CD14-positive monocyte (primary cell): ENCODE measurements around the gene CARD19. TPM values are rescaled to one million over a fixed set of nuclear protein-coding genes. Genes with fewer than 3 reads are reported as not detected.

Experiments
- DNase-seq, 3 donors: peaks; one replicate each; pipeline ENCODE4 v3.0.0-alpha.2; 2011 to 2022
- H2AFZ ChIP-seq: 2 replicates; pipeline ENCODE4 v1.6.0; 2012; ENCODE audit warnings: mild to moderate bottlenecking, low read depth, low read length, inconsistent platforms; ENCODE audit not compliant: insufficient read depth, poor library complexity, severe bottlenecking
- H3K27ac ChIP-seq, 2 donors: 1 replicate in 1 of 2; 2 replicates in 1 of 2; pipeline ENCODE4 v1.5.1; 2012 to 2013; ENCODE audit warnings: low read length in 2 of 2, control low read depth in 1 of 2, inconsistent platforms in 1 of 2, low read depth in 1 of 2, mild to moderate bottlenecking in 1 of 2
- H3K27me3 ChIP-seq, 2 donors: one replicate each; pipeline versions ENCODE4 v1.6.0 to v1.6.1; 2011 to 2013; ENCODE audit warnings: low read length in 2 of 2; ENCODE audit not compliant: control insufficient read depth in 2 of 2, insufficient read depth in 2 of 2
- H3K36me3 ChIP-seq, 2 donors: replicated peaks in 1 of 2; 1 replicate in 1 of 2; 2 replicates in 1 of 2; pipeline versions ENCODE4 v1.5.1 to v1.6.1; 2012 to 2013; ENCODE audit warnings: low read length in 2 of 2, control low read depth in 1 of 2, inconsistent platforms in 1 of 2, mild to moderate bottlenecking in 1 of 2; ENCODE audit not compliant: insufficient read depth in 2 of 2, control insufficient read depth in 1 of 2
- H3K4me1 ChIP-seq, 2 donors: 1 replicate in 1 of 2; 2 replicates in 1 of 2; pipeline versions ENCODE4 v1.5.1 to v1.6.1; 2012 to 2013; ENCODE audit warnings: low read length in 2 of 2, control low read depth in 1 of 2, inconsistent platforms in 1 of 2, mild to moderate bottlenecking in 1 of 2, moderate library complexity in 1 of 2; ENCODE audit not compliant: insufficient read depth in 2 of 2, control insufficient read depth in 1 of 2
- H3K4me2 ChIP-seq: replicated peaks from 2 replicates; pipeline ENCODE3; 2012; ENCODE audit warnings: low read length, moderate library complexity, mild to moderate bottlenecking; ENCODE audit not compliant: poor library complexity, severe bottlenecking; ENCODE audit errors: extremely low read depth
- H3K4me3 ChIP-seq, 3 experiments: fragments of 200-600 bp in 1 of 3; sonication (generic) in 1 of 3; replicated peaks in 1 of 3; 1 replicate in 2 of 3; 2 replicates in 1 of 3; pipeline ENCODE4 v1.5.1; 2011 to 2013; ENCODE audit warnings: low read length in 3 of 3, mild to moderate bottlenecking in 3 of 3, control low read depth in 2 of 3, low read depth in 2 of 3, inconsistent platforms in 1 of 3, moderate library complexity in 1 of 3
- H3K79me2 ChIP-seq: 2 replicates; pipeline ENCODE4 v1.6.0; 2012; ENCODE audit warnings: mild to moderate bottlenecking, control low read depth, inconsistent platforms, low read length, moderate library complexity; ENCODE audit not compliant: insufficient read depth
- H3K9ac ChIP-seq: 2 replicates; pipeline ENCODE4 v1.6.0; 2017; ENCODE audit warnings: low read length, mild to moderate bottlenecking; ENCODE audit not compliant: insufficient read depth, poor library complexity, severe bottlenecking
- H3K9me3 ChIP-seq, 2 donors: replicated peaks in 1 of 2; 1 replicate in 1 of 2; 2 replicates in 1 of 2; pipeline versions ENCODE4 v1.5.1 to v1.6.1; 2012 to 2013; ENCODE audit warnings: low read length in 2 of 2, control low read depth in 1 of 2; ENCODE audit not compliant: control insufficient read depth in 1 of 2, insufficient read depth in 1 of 2
- H4K20me1 ChIP-seq: 2 replicates; pipeline ENCODE4 v1.6.0; 2012; ENCODE audit warnings: mild to moderate bottlenecking, low read length, control low read depth, moderate library complexity; ENCODE audit not compliant: insufficient read depth
- H3K27ac Mint-ChIP-seq, 7 donors: one replicate each; pipeline ENCODE4 v1.8.0; 2020; ENCODE audit warnings: mild to moderate bottlenecking in 7 of 7, mixed read lengths in 7 of 7, moderate library complexity in 6 of 7, inconsistent platforms in 2 of 7
- H3K27me3 Mint-ChIP-seq, 3 donors: one replicate each; pipeline ENCODE4 v1.8.0; 2021 to 2022; ENCODE audit warnings: low read depth in 3 of 3, mild to moderate bottlenecking in 3 of 3, mixed read lengths in 3 of 3, moderate library complexity in 3 of 3, inconsistent platforms in 1 of 3
- H3K36me3 Mint-ChIP-seq, 2 donors: one replicate each; pipeline ENCODE4 v1.8.0; 2020; ENCODE audit warnings: mixed read lengths in 2 of 2, inconsistent platforms in 1 of 2, mild to moderate bottlenecking in 1 of 2
- H3K4me1 Mint-ChIP-seq: one replicate; pipeline ENCODE4 v1.8.0; 2020; ENCODE audit warnings: mild to moderate bottlenecking, mixed read lengths
- H3K4me3 Mint-ChIP-seq, 2 donors: one replicate each; pipeline ENCODE4 v1.8.0; 2020; ENCODE audit warnings: mild to moderate bottlenecking in 2 of 2, mixed read lengths in 2 of 2, moderate library complexity in 1 of 2
- H3K9me3 Mint-ChIP-seq, 7 donors: one replicate each; pipeline ENCODE4 v1.8.0; 2020 to 2022; ENCODE audit warnings: mixed read lengths in 7 of 7, mild to moderate bottlenecking in 6 of 7, moderate library complexity in 6 of 7, inconsistent platforms in 2 of 7
- WGBS: methylation state at CpG from one replicate; pipeline ENCODE4 v1.1.5; 2013; ENCODE audit warnings: missing lambda C conversion rate; ENCODE audit not compliant: insufficient coverage; 5-methylcytosine and 5-hydroxymethylcytosine counted together
- intact Hi-C, 2 donors: fragments of 100-400 bp; cut with micrococcal nuclease; formaldehyde crosslinking; loops; one replicate each; pipeline versions ENCODE4 v1.15.0 to v1.15.1; 2023
- polyA plus RNA-seq, 3 donors: library from polyadenylated mRNA; depleted of rRNA in 1 of 3; unstranded in 2 of 3; stranded (reverse) in 1 of 3; fragments of 300-500 nt in 2 of 3; fragments of >200 nt in 1 of 3; fragmentation: Illumina TruSeq in 2 of 3; gene quantifications; 1 replicate in 2 of 3; 2 replicates in 1 of 3; pipeline ENCODE4 v1.2.3, GENCODE V29; 2012 to 2021
- TF ChIP-seq, protein P1 (sequence below): fragments of 200-600 bp; IDR thresholded peaks from one replicate; pipeline ENCODE4 v1.8.0; 2022; ENCODE audit warnings: antibody characterized with exemption, mild to moderate bottlenecking

The CARD19 gene
- polyA plus RNA-seq, 3 donors = 130 to 506 (median 137) TPM

DNA sequence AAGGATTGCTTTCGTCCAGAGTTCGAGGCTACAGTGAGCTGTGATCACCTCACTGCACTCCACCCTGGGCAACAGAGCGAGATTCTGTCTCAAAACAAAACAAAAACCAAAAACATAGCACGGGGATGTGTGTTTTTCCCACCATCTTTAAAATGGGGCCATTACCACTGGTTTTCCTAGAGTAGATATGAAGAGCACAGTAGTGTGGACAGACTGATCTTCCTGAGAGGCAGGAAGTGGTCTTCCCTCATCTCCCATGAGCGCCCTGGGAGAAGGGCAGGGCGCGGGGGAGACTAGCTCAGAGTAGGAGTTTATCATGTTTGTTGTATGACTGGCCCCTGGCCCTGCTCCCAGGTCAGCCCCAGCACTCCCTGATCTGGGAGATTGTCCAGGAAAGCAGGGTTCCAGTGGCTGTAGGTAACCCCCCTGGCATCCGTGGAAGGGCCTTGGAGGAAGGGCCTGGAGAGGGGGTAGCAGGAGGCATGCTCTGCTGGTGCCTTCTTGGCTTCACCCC lies 35.2 kb upstream of the CARD19 start:
- peaks cover 0 to 3% (median 0%) of the 10 kb centered on the region in 7 donors for H3K9me3 Mint-ChIP-seq
- peak overlapping the region in 1 of 7 donors; percentile 78 for H3K27ac Mint-ChIP-seq
- H3K27ac ChIP-seq = no peak overlapping the region
- H3K9me3 ChIP-seq = no peaks in the 10 kb centered on the region
- TF ChIP-seq, protein P1, sequence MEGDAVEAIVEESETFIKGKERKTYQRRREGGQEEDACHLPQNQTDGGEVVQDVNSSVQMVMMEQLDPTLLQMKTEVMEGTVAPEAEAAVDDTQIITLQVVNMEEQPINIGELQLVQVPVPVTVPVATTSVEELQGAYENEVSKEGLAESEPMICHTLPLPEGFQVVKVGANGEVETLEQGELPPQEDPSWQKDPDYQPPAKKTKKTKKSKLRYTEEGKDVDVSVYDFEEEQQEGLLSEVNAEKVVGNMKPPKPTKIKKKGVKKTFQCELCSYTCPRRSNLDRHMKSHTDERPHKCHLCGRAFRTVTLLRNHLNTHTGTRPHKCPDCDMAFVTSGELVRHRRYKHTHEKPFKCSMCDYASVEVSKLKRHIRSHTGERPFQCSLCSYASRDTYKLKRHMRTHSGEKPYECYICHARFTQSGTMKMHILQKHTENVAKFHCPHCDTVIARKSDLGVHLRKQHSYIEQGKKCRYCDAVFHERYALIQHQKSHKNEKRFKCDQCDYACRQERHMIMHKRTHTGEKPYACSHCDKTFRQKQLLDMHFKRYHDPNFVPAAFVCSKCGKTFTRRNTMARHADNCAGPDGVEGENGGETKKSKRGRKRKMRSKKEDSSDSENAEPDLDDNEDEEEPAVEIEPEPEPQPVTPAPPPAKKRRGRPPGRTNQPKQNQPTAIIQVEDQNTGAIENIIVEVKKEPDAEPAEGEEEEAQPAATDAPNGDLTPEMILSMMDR = no peak
- peak overlapping the region in 1 of 3 experiments; percentile 77 for H3K4me3 ChIP-seq
- H3K27me3 Mint-ChIP-seq = peaks cover 3 to 8% (median 4%) of the 10 kb centered on the region in 3 donors
- no peak overlapping the region for H3K4me3 Mint-ChIP-seq
- no peak overlapping the region for H2AFZ ChIP-seq
- no peaks in the 10 kb centered on the region for H4K20me1 ChIP-seq
- intact Hi-C loops = no loop called here
- H3K27me3 ChIP-seq = no peaks in the 10 kb centered on the region
- no peak overlapping the region for H3K4me2 ChIP-seq
- no peak for DNase-seq
- peaks cover 38% of the 10 kb centered on the region for H3K79me2 ChIP-seq
- H3K9ac ChIP-seq = no peak overlapping the region
- peaks cover 46 to 73% of the 10 kb centered on the region in 2 donors for H3K4me1 ChIP-seq
- peaks cover 8 to 12% of the 10 kb centered on the region in 2 donors for H3K36me3 Mint-ChIP-seq
- no peaks in the 10 kb centered on the region for H3K36me3 ChIP-seq
- WGBS = 50% methylated on average over 1 of the region's 8 CpGs
- peaks cover 69% of the 10 kb centered on the region for H3K4me1 Mint-ChIP-seq

DNA sequence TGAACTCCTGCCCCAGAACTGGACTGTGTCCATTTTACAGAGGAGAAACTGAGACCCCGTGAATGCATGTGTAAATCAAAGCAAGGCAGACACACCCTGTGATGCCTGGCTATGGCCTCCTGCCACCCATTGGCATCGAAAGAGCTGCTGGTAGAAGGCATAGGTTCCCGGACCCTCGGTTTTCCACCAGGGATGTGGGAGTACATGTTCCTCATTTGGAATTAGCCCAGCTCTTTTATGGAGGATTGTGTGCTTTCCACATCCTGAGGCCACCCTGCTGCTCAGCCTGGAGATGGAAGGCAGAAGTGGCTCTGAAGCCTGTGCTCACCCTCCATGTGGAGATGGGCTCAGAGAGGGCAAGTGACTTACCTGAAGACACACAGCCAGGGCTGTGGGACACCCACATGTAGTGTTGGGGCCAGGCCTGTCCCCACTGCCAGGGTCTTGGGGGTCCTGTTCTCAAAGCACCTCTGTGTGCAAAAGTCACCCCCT lies 34.7 kb upstream of the CARD19 start:
- Histone ChIP-seq H3K4me2 (no peak overlapping the region), H2AFZ (no peak overlapping the region), H3K9ac (no peak overlapping the region), H4K20me1 (no peaks in the 10 kb centered on the region), H3K79me2 (peaks cover 40% of the 10 kb centered on the region), H3K27ac (no peak overlapping the region), H3K4me1 (peaks cover 48 to 74% of the 10 kb centered on the region in 2 donors), H3K27me3 (no peaks in the 10 kb centered on the region), H3K9me3 (no peaks in the 10 kb centered on the region), H3K36me3 (no peaks in the 10 kb centered on the region), H3K4me3 (no peak overlapping the region)
- Mint-ChIP-seq H3K4me1 (peaks cover 68% of the 10 kb centered on the region), H3K27ac (peak overlapping the region in 2 of 7 donors; percentile 30 to 60), H3K4me3 (no peak overlapping the region), H3K9me3 (peaks cover 0 to 3% (median 0%) of the 10 kb centered on the region in 7 donors), H3K36me3 (peaks cover 11 to 12% of the 10 kb centered on the region in 2 donors), H3K27me3 (peaks cover 3 to 8% (median 4%) of the 10 kb centered on the region in 3 donors)
- intact Hi-C loops = no loop called here
- DNase-seq = no peak
- 100% methylated on average over 4 of the region's 4 CpGs for WGBS
- TF ChIP-seq, protein P1 = no peak
